Measurements from ENCODE around the gene IKZF5.

The IKZF5 gene

GRCh38 chr10:123014772-123015171, 6.2 kb upstream of the IKZF5 start:
- no peak for DNase-seq

- DNase-seq = no peak
Measured at GRCh38 chr10:123013456-123014419, 5.1 kb upstream of the IKZF5 start.

- DNase-seq = no peak
Measured at GRCh38 chr10:123011987-123012386, 3.4 kb upstream of the IKZF5 start.

GRCh38 chr10:123009105-123009820, 668 bp upstream of the IKZF5 start:
- peak; percentile 20 for DNase-seq

- DNase-seq = peak; percentile 14
Measured at GRCh38 chr10:123007558-123008354, 839 bp downstream of the IKZF5 start.

- no peak for DNase-seq
Measured at GRCh38 chr10:123004298-123004697, 4.3 kb downstream of the IKZF5 start.

GRCh38 chr10:123001370-123001769, 7.2 kb downstream of the IKZF5 start:
- DNase-seq = no peak

GRCh38 chr10:123000155-123000554, 8.4 kb downstream of the IKZF5 start:
- DNase-seq = no peak

GRCh38 chr10:122999347-122999746, 9.2 kb downstream of the IKZF5 start:
- no peak for DNase-seq

- no peak for DNase-seq
Measured at GRCh38 chr10:122998934-122999333, 9.7 kb downstream of the IKZF5 start.

- no peak for DNase-seq
Measured at GRCh38 chr10:122998360-122998917, 10.2 kb downstream of the IKZF5 start.

GRCh38 chr10:122997864-122998263, 10.7 kb downstream of the IKZF5 start:
- DNase-seq = no peak

- no peak for DNase-seq
Measured at GRCh38 chr10:122995936-122996335, 12.7 kb downstream of the IKZF5 start.

GRCh38 chr10:122993797-122994336, 14.7 kb downstream of the IKZF5 start:
- no peak for DNase-seq

GRCh38 chr10:122992031-122992585, 16.5 kb downstream of the IKZF5 start:
- no peak for DNase-seq

GRCh38 chr10:122990278-122990677, 18.3 kb downstream of the IKZF5 start:
- no peak for DNase-seq

- no peak for DNase-seq
Measured at GRCh38 chr10:122988501-122988900, 20.1 kb downstream of the IKZF5 start.

- no peak for DNase-seq
Measured at GRCh38 chr10:122986335-122986734, 22.3 kb downstream of the IKZF5 start.

GRCh38 chr10:122984708-122985107, 23.9 kb downstream of the IKZF5 start:
- DNase-seq = no peak

GRCh38 chr10:122983898-122984297, 24.7 kb downstream of the IKZF5 start:
- no peak for DNase-seq

GRCh38 chr10:122981066-122981464, 27.5 kb downstream of the IKZF5 start:
- no peak for DNase-seq

All from stimulated activated CD4-positive, alpha-beta T cell treated with anti-CD3 and anti-CD28 coated beads, Interleukin-12 subunit alpha, Interleukin-12 subunit beta, amount 100 ng/mL, for 4 hours (primary cell).